ENCODE measurements around the gene MAP4K4. TPM values are rescaled to one million over a fixed set of nuclear protein-coding genes. Genes with fewer than 3 reads are reported as not detected.

Gene MAP4K4
- total RNA-seq, 2 donors from 2014 or later, result 60.1 to 147 TPM

DNA sequence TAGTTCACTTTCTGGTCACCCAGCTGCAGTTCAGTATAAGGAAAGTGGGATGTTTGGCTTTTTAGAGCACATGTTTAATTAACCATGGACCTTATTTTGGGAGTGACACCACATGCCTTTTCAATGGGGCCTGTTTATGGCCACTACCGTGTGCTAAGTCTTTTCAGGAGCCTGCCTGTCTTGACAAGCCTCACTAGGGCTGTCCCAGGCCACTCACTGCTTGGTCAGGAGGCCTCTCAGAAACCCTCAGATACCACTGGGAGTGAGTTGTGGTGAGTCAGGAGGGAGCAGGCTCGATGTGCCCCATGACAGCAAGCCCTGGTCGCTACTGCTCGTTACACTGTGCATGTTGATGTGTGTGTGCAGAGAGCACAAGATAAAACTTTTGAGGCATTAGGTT lies 123.0 kb downstream of the MAP4K4 start:
- DNase-seq (ENCODE audit: low spot score) (no peak), ATAC-seq (ENCODE audit: insufficient number of reproducible peaks, low FRiP score, low read depth) (no peak)
- Histone ChIP-seq H3K36me3 (no peaks in the 10 kb centered on the region), H3K9me3 (no peaks in the 10 kb centered on the region), H3K27ac (no peak overlapping the region), H3K4me3 (no peak overlapping the region), H3K4me1 (ENCODE audit: control insufficient read depth in 1 of 2, low read depth in 2 of 2) (peaks cover 24 to 36% of the 10 kb centered on the region in 2 donors), H3K27me3 (replicated peaks; ENCODE audit: insufficient read depth) (no peaks in the 10 kb centered on the region)
- TF ChIP-seq, protein P1, sequence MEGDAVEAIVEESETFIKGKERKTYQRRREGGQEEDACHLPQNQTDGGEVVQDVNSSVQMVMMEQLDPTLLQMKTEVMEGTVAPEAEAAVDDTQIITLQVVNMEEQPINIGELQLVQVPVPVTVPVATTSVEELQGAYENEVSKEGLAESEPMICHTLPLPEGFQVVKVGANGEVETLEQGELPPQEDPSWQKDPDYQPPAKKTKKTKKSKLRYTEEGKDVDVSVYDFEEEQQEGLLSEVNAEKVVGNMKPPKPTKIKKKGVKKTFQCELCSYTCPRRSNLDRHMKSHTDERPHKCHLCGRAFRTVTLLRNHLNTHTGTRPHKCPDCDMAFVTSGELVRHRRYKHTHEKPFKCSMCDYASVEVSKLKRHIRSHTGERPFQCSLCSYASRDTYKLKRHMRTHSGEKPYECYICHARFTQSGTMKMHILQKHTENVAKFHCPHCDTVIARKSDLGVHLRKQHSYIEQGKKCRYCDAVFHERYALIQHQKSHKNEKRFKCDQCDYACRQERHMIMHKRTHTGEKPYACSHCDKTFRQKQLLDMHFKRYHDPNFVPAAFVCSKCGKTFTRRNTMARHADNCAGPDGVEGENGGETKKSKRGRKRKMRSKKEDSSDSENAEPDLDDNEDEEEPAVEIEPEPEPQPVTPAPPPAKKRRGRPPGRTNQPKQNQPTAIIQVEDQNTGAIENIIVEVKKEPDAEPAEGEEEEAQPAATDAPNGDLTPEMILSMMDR (IDR thresholded peaks at IDR 0.05), result no peak

DNA sequence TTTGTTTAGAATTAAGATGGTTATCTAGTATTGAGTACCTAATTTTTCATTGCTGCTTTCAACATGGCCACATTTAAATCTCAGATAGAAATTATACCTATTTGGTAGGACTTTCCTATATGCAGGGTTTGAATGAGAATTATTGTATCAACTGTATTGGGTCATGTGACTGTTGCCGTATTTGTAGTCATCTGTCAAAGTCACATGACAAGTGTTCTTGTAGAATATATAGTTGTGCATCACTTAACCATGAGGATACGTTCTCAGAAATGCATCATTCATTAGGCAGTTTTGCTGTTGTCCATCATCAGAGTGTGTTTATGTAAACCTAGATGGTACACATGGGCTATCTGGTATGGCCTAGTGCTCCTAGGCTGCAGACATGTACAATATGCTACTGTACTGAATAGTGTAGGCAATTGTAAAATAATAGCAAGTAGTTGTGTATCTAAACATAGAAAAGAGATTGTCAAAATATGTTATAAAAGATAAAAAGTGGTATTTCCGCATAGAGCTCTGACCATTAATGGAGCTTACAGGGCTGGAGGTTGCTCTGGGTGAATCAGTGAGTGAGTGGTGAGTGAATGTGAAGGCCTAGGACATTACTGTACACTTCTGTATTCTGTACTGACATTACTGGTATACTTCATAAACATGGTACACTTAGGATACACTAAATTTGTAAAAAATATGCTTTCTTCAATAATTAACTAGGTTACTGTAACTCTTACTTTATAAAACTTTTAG lies 123.7 kb downstream of the MAP4K4 start:
- H3K27ac ChIP-seq, result no peak overlapping the region
- no peaks in the 10 kb centered on the region for H3K9me3 ChIP-seq
- DNase-seq (ENCODE audit: low spot score) (no peak), ATAC-seq (ENCODE audit: insufficient number of reproducible peaks, low FRiP score, low read depth) (no peak)
- peaks cover 21 to 29% of the 10 kb centered on the region in 2 donors for H3K4me1 ChIP-seq (ENCODE audit: control insufficient read depth in 1 of 2, low read depth in 2 of 2)
- no peak overlapping the region for H3K4me3 ChIP-seq
- no peaks in the 10 kb centered on the region for H3K36me3 ChIP-seq
- TF ChIP-seq, protein P1 (IDR thresholded peaks at IDR 0.05), result no peak
- H3K27me3 ChIP-seq (replicated peaks; ENCODE audit: insufficient read depth), result no peaks in the 10 kb centered on the region

- DNase-seq (ENCODE audit: low spot score), result no peak
- H3K27ac ChIP-seq, result no peak overlapping the region
- no peak for ATAC-seq (ENCODE audit: insufficient number of reproducible peaks, low FRiP score, low read depth)
- H3K4me1 ChIP-seq (ENCODE audit: control insufficient read depth in 1 of 2, low read depth in 2 of 2), result peaks cover 18 to 25% of the 10 kb centered on the region in 2 donors
- no peaks in the 10 kb centered on the region for H3K27me3 ChIP-seq (replicated peaks; ENCODE audit: insufficient read depth)
- TF ChIP-seq, protein P1 (IDR thresholded peaks at IDR 0.05), result no peak
- H3K9me3 ChIP-seq, result no peaks in the 10 kb centered on the region
- no peak overlapping the region for H3K4me3 ChIP-seq
- no peaks in the 10 kb centered on the region for H3K36me3 ChIP-seq
Observed at GRCh38 chr2:101821828-101822458, 124.4 kb downstream of the MAP4K4 start.

DNA sequence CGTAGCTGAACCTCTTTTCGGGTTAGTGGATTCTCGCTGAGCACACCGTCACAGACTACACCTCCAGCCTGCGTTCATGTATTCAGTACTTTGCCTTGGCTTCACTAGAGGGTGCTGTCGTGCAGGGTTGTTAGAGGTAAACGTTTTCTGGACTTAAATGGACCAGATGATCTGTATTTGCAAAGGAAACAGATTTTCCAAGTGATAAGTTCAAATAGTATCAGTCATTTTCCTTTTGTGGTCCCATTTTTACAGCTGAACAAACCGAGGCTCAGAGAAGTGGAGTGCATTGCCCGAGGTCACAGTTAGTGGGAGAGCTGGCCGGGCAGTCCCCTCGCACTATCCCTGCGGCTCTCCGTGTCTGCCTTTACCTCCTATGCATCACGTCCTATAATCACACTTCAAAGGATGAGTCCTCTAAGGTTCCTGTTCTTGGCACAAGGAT lies 125.9 kb downstream of the MAP4K4 start:
- peaks cover 24 to 36% of the 10 kb centered on the region in 2 donors for H3K4me1 ChIP-seq (ENCODE audit: control insufficient read depth in 1 of 2, low read depth in 2 of 2)
- DNase-seq (ENCODE audit: low spot score) (no peak), ATAC-seq (ENCODE audit: insufficient number of reproducible peaks, low FRiP score, low read depth) (no peak)
- no peaks in the 10 kb centered on the region for H3K27me3 ChIP-seq (replicated peaks; ENCODE audit: insufficient read depth)
- no peak overlapping the region for H3K4me3 ChIP-seq
- no peaks in the 10 kb centered on the region for H3K36me3 ChIP-seq
- TF ChIP-seq, protein P1 (IDR thresholded peaks at IDR 0.05), result peak; percentile 45
- H3K9me3 ChIP-seq, result no peaks in the 10 kb centered on the region
- no peak overlapping the region for H3K27ac ChIP-seq

- DNase-seq (ENCODE audit: low spot score) (no peak), ATAC-seq (ENCODE audit: insufficient number of reproducible peaks, low FRiP score, low read depth) (no peak)
- no peaks in the 10 kb centered on the region for H3K36me3 ChIP-seq
- no peaks in the 10 kb centered on the region for H3K9me3 ChIP-seq
- no peaks in the 10 kb centered on the region for H3K27me3 ChIP-seq (replicated peaks; ENCODE audit: insufficient read depth)
- TF ChIP-seq, protein P1 (IDR thresholded peaks at IDR 0.05), result no peak
- no peak overlapping the region for H3K4me3 ChIP-seq
- peaks cover 22 to 36% of the 10 kb centered on the region in 2 donors for H3K4me1 ChIP-seq (ENCODE audit: control insufficient read depth in 1 of 2, low read depth in 2 of 2)
- no peak overlapping the region for H3K27ac ChIP-seq
Observed at GRCh38 chr2:101823859-101824258, 126.4 kb downstream of the MAP4K4 start.
